Skeletal muscle tissue (tissue), 4 donors: ENCODE measurements around the gene SERPINA9. TPM values are rescaled to one million over a fixed set of nuclear protein-coding genes. Genes with fewer than 3 reads are reported as not detected.

Experiments used
- H3K27ac ChIP-seq: one replicate; pipeline ENCODE4 v1.7.0; 2013; ENCODE audit warnings: mild to moderate bottlenecking, low read depth, low read length, inconsistent platforms
- H3K27me3 ChIP-seq, 3 donors: one replicate each; pipeline ENCODE4 v1.7.0; 2013; ENCODE audit warnings: low read length in 3 of 3; ENCODE audit not compliant: control insufficient read depth in 3 of 3, insufficient read depth in 3 of 3
- H3K36me3 ChIP-seq, 3 donors: one replicate each; pipeline ENCODE4 v1.7.0; 2013; ENCODE audit warnings: low read length in 3 of 3; ENCODE audit not compliant: control insufficient read depth in 3 of 3, insufficient read depth in 3 of 3
- H3K4me1 ChIP-seq, 3 donors: one replicate each; pipeline ENCODE4 v1.7.0; 2013; ENCODE audit warnings: low read length in 3 of 3, mild to moderate bottlenecking in 3 of 3; ENCODE audit not compliant: control insufficient read depth in 3 of 3, insufficient read depth in 3 of 3
- H3K4me3 ChIP-seq, 3 donors: one replicate each; pipeline ENCODE4 v1.7.0; 2013; ENCODE audit warnings: low read length in 3 of 3
- H3K9ac ChIP-seq, 3 donors: one replicate each; pipeline ENCODE4 v1.7.0; 2013; ENCODE audit warnings: low read length in 3 of 3, mild to moderate bottlenecking in 3 of 3, moderate library complexity in 2 of 3, low read depth in 1 of 3
- H3K9me3 ChIP-seq, 3 donors: one replicate each; pipeline ENCODE4 v1.7.0; 2013; ENCODE audit warnings: low read length in 3 of 3; ENCODE audit not compliant: control insufficient read depth in 3 of 3
- total RNA-seq: library from RNA; depleted of rRNA; stranded (reverse); fragments of >200 nt; gene quantifications from one replicate; pipeline ENCODE4 v1.2.3, GENCODE V29; 2014
- donor health status: Osteomylitis.

The SERPINA9 gene
- total RNA-seq, 1 donor from 2014 or later: not detected

GRCh38 chr14:94465042-94465441 is 11.0 kb downstream of the SERPINA9 start:
- no peak overlapping the region for H3K4me3 ChIP-seq
- no peak overlapping the region for H3K9ac ChIP-seq
- peaks cover 0 to 10% (median 0%) of the 10 kb centered on the region in 3 donors for H3K27me3 ChIP-seq
- H3K9me3 ChIP-seq: no peaks in the 10 kb centered on the region
- no peak overlapping the region for H3K27ac ChIP-seq
- no peaks in the 10 kb centered on the region for H3K4me1 ChIP-seq
- H3K36me3 ChIP-seq: no peaks in the 10 kb centered on the region

GRCh38 chr14:94464290-94464689 is 11.7 kb downstream of the SERPINA9 start:
- peaks cover 0 to 10% (median 0%) of the 10 kb centered on the region in 3 donors for H3K27me3 ChIP-seq
- no peaks in the 10 kb centered on the region for H3K9me3 ChIP-seq
- H3K27ac ChIP-seq: no peak overlapping the region
- H3K4me3 ChIP-seq: no peak overlapping the region
- H3K36me3 ChIP-seq: no peaks in the 10 kb centered on the region
- no peak overlapping the region for H3K9ac ChIP-seq
- H3K4me1 ChIP-seq: no peaks in the 10 kb centered on the region

GRCh38 chr14:94462763-94463572 is 13.0 kb downstream of the SERPINA9 start:
- Histone ChIP-seq H3K9me3 (no peaks in the 10 kb centered on the region), H3K36me3 (no peaks in the 10 kb centered on the region), H3K9ac (no peak overlapping the region), H3K27me3 (peaks cover 0 to 5% (median 0%) of the 10 kb centered on the region in 3 donors), H3K27ac (no peak overlapping the region), H3K4me3 (no peak overlapping the region), H3K4me1 (no peaks in the 10 kb centered on the region)

- Histone ChIP-seq H3K9me3 (no peaks in the 10 kb centered on the region), H3K9ac (no peak overlapping the region), H3K36me3 (no peaks in the 10 kb centered on the region), H3K4me3 (no peak overlapping the region), H3K27ac (no peak overlapping the region), H3K27me3 (peaks cover 0 to 4% (median 0%) of the 10 kb centered on the region in 3 donors), H3K4me1 (no peaks in the 10 kb centered on the region)
These were observed 13.8 kb downstream of the SERPINA9 start for GRCh38 chr14:94462219-94462551.

GRCh38 chr14:94461526-94462218 is 14.3 kb downstream of the SERPINA9 start:
- H3K27ac ChIP-seq: no peak overlapping the region
- no peaks in the 10 kb centered on the region for H3K27me3 ChIP-seq
- no peaks in the 10 kb centered on the region for H3K4me1 ChIP-seq
- no peak overlapping the region for H3K4me3 ChIP-seq
- no peaks in the 10 kb centered on the region for H3K36me3 ChIP-seq
- peaks cover 0 to 1% (median 0%) of the 10 kb centered on the region in 3 donors for H3K9me3 ChIP-seq
- no peak overlapping the region for H3K9ac ChIP-seq

- Histone ChIP-seq H3K9ac (no peak overlapping the region), H3K9me3 (peaks cover 0 to 2% (median 0%) of the 10 kb centered on the region in 3 donors), H3K4me1 (no peaks in the 10 kb centered on the region), H3K27me3 (no peaks in the 10 kb centered on the region), H3K4me3 (no peak overlapping the region), H3K27ac (no peak overlapping the region), H3K36me3 (no peaks in the 10 kb centered on the region)
These were observed 15.2 kb downstream of the SERPINA9 start for GRCh38 chr14:94460631-94461416.

- Histone ChIP-seq H3K27ac (no peak overlapping the region), H3K9me3 (peaks cover 0 to 2% (median 0%) of the 10 kb centered on the region in 3 donors), H3K4me3 (no peak overlapping the region), H3K9ac (no peak overlapping the region), H3K27me3 (no peaks in the 10 kb centered on the region), H3K4me1 (no peaks in the 10 kb centered on the region), H3K36me3 (no peaks in the 10 kb centered on the region)
These were observed 17.3 kb downstream of the SERPINA9 start for GRCh38 chr14:94458558-94459205.

GRCh38 chr14:94458096-94458495 is 17.9 kb downstream of the SERPINA9 start:
- Histone ChIP-seq H3K9ac (no peak overlapping the region), H3K4me1 (no peaks in the 10 kb centered on the region), H3K27ac (no peak overlapping the region)

GRCh38 chr14:94455928-94456327 is 20.1 kb downstream of the SERPINA9 start:
- no peak overlapping the region for H3K4me3 ChIP-seq
- H3K27me3 ChIP-seq: peaks cover 0 to 8% (median 0%) of the 10 kb centered on the region in 3 donors
- no peak overlapping the region for H3K9ac ChIP-seq
- peaks cover 0 to 2% (median 0%) of the 10 kb centered on the region in 3 donors for H3K9me3 ChIP-seq
- H3K36me3 ChIP-seq: no peaks in the 10 kb centered on the region
- H3K27ac ChIP-seq: no peak overlapping the region
- H3K4me1 ChIP-seq: no peaks in the 10 kb centered on the region

More at GRCh38 chr14:94458096-94458495, 17.9 kb downstream of the SERPINA9 start:
- no peak overlapping the region for H3K4me3 ChIP-seq
- no peaks in the 10 kb centered on the region for H3K27me3 ChIP-seq
- H3K36me3 ChIP-seq: no peaks in the 10 kb centered on the region
- H3K9me3 ChIP-seq: peaks cover 0 to 2% (median 0%) of the 10 kb centered on the region in 3 donors
